ENCODE data around the gene TUBB3. TPM values are rescaled to one million over a fixed set of nuclear protein-coding genes. Genes with fewer than 3 reads are reported as not detected.

Gene TUBB3
- total RNA-seq, 4 donors from 2014 or later, result 1.8 to 7.0 TPM; not detected in 2

DNA sequence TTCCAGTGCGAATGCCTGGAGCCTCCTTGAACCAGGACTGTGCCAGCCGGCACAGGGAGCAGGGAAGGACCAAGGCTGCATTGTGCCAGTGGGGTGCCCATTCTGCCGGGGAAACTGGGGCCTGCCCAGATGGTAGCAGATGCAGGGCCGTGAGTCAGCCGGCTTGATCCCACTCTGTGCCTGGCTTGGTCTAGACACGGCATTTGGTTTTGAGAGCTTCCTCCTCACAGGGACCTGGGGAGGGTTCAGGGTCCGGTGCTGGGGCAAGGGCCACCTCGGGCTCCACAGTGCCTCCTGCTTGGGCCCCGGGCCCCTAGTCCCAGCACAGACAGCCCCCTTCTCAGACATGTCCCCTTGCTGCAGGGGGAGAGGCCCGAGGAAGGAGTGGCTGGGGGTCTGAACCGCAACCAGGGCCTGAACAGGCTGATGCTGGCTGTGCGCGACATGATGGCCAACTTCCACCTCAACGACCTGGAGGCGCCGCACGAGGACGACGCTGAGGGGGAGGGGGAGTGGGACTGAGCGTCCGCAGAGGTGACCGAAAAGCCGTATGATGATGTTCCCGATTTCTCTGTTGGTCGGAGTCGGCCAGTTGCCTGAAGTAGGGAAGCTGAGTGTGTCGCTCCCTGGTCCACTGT is 12.3 kb upstream of the TUBB3 start:
- TF ChIP-seq, protein P1, sequence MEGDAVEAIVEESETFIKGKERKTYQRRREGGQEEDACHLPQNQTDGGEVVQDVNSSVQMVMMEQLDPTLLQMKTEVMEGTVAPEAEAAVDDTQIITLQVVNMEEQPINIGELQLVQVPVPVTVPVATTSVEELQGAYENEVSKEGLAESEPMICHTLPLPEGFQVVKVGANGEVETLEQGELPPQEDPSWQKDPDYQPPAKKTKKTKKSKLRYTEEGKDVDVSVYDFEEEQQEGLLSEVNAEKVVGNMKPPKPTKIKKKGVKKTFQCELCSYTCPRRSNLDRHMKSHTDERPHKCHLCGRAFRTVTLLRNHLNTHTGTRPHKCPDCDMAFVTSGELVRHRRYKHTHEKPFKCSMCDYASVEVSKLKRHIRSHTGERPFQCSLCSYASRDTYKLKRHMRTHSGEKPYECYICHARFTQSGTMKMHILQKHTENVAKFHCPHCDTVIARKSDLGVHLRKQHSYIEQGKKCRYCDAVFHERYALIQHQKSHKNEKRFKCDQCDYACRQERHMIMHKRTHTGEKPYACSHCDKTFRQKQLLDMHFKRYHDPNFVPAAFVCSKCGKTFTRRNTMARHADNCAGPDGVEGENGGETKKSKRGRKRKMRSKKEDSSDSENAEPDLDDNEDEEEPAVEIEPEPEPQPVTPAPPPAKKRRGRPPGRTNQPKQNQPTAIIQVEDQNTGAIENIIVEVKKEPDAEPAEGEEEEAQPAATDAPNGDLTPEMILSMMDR (IDR thresholded peaks at IDR 0.05; ENCODE audit: low read depth), result no peak

DNA sequence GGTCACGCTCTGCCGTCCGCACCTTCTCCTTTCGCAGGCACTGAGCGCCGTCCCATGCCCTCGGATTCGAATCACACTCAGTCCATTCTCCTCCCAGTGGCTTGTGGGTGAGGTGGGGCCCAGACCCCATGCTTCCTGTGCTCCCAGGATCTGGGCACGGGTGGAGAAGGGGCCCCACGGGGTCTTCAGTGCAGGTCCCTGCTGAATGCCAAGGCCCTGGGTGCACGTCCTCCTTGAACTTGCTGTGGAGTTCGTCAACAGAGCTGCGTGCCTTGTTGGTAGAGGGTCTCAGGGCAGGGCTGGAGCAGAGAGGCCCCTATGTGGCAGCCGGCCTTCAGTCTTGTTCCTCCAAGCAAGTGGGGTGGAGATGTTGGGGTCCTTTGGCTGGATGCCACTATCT is 11.8 kb upstream of the TUBB3 start:
- TF ChIP-seq, protein P1 (IDR thresholded peaks at IDR 0.05; ENCODE audit: low read depth), result no peak

DNA sequence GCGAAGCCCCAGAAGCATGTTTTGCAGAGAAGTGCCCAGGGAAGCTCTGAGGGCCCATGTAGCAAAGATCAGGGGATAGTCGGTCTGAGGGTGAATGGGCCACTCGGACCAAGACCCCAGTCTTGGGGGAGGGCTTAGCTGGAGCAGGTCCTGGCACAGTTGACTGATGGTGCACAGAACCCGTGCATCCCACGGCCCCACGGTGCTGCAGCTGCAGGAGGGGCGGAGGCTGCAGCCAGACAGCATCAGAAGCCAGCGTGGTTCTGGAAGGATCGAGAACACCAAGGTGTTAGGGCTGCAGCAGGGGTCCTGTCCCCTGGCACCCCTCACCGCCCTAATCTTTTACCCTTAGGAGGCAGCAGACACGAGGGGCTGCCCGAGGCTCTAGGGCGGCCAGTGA is 11.0 kb upstream of the TUBB3 start:
- TF ChIP-seq, protein P1 (IDR thresholded peaks at IDR 0.05; ENCODE audit: low read depth), result no peak

DNA sequence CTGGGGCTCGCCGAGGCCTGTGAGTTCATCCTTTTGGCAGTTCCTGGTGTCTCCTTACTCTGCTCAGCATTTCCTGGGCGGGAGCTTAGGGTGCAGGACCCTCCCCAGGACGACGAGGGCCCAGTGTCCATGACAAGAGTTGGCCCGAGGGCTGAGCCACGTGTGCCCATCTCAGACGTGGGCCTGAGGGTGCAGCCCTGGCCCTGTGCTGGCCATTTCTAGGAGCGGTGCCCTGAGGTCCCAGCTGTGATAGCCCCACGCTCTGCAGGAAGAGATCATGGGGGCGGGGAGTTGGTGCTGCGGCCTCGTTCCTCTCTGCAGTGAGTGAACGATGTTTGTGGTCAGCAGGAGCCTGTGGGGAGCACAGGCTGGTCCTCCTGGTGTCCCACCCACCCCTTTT is 10.5 kb upstream of the TUBB3 start:
- TF ChIP-seq, protein P1 (IDR thresholded peaks at IDR 0.05; ENCODE audit: low read depth), result no peak

DNA sequence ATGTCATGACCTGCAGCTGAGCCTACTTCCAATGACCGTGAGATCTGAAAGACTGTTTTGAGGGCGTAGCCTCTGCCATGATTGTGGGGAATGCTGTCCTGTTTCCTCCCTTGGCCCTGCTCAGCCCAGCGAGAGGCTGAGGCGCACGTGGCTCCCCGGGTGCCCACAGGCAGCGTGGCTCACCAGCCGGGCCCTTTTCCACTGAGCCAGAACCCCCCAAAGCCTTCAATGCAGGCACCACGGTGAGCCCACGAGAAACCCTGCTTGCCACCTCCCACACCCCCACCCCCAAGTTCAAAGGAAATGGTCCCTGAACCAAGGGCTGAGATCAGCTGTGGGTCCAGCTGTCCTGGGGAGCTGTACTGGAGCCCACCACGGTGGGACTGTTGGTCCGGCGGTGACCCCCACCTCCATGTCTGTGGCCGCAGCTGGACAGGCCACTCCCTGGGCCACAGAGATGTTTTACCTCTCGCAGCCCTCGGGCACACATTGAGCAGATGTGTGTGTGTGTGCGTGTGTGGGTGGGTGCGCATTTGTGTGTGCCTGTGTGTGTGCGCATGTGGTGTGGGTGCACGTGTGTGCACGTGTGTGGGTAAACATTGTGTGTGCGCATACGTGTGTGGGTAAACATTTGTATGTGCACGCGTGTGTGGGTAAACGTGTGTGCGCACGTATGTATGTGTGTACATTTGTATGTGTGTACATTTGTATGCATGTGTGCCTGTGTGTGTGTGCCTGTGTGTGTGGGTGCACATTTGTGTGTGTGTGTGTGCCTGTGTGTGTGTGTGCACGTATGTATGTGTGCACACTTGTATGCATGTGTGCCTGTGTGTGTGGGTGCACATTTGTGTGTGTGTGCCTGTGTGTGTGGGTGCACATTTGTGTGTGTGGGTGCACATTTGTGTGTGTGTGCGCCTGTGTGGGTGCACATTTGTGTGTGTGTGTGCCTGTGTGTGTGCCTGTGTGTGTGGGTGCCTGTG is 9.4 kb upstream of the TUBB3 start:
- TF ChIP-seq, protein P1 (IDR thresholded peaks at IDR 0.05; ENCODE audit: low read depth), result no peak

DNA sequence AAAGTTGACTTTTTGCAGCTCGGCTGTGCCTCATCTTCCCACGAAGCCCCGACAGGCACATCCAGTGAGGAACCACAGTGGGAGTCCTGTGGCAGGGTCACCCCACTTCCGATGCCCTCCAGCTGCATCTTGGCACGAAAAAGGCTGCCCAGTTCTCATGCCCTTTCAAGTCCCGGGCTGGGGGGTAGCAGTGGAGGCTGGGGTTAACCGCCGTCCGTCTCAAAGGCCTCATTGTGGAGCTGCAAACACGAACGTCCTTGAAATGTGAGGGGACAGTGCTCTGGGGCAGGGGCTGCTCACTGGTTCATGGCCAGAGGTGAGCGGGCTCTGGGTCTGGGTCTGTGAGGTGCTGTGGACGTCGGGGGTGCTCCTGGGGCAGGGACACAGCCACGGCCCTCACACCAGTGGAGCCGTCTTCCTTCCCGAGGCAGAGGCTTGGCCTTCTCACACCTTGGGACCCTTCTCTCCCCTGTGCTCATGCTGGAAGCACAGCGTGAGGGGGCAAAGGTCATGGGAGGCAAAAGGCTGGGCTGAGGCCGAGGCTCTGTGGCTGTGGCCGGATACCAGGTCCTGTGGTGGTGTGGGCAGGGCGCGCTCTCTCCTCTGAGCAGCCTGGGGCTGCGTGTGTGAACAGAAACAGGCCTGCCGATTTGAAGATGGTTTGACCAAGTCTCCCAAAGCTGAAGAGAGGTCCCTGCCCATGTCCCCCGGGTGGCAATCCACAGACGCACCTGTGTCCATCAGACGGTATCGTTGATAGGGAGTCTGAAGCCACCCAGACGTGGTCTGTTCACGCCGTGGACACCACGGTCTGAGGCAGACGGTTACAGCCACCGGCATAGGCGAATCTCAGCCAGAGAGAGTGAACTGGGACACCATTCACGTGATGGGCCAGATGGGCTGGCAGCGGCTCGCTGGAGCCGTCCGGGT is 7.6 kb upstream of the TUBB3 start:
- TF ChIP-seq, protein P1 (IDR thresholded peaks at IDR 0.05; ENCODE audit: low read depth), result no peak
